Endothelial cell of umbilical vein (primary cell): ENCODE data around the gene CCDC3. TPM values are rescaled to one million over a fixed set of nuclear protein-coding genes. Genes with fewer than 3 reads are reported as not detected.

Experiments used
- BruUV-seq: library from RNA; stranded (reverse); fragments of 400-500 nt; replicated peaks from 2 replicates; lab custom pipeline; 2021; lab: Mats Ljungman, UMichigan
- CTCF ChIA-PET: fragments of 300-600, 350-600 bp; sonication (Branson Sonifier 250); formaldehyde crosslinking; loops from one replicate; lab custom pipeline; 2021; ENCODE audit warnings: antibody characterized with exemption, inconsistent platforms; lab: Charles Lee
- POLR2A ChIA-PET: fragments of 300-600, 350-600 bp; sonication (Branson Sonifier 250); formaldehyde crosslinking; loops from one replicate; lab custom pipeline; 2021; ENCODE audit warnings: antibody characterized with exemption, inconsistent platforms; lab: Charles Lee
- DNase-seq: peaks from one replicate; pipeline ENCODE4 v3.0.0-alpha.2; 2011; ENCODE audit warnings: low read depth, low spot score
- FAIRE-seq: peaks from 2 replicates; lab custom pipeline; 2011; peaks lifted over from hg19 to GRCh38; lab: Jason Lieb, UNC
- H2AFZ ChIP-seq: 2 replicates; pipeline ENCODE4 v1.6.0; 2012; ENCODE audit warnings: low read depth, low read length, control low read depth, inconsistent platforms
- H3K27ac ChIP-seq: 2 replicates; pipeline ENCODE4 v1.5.1; 2011; ENCODE audit warnings: low read depth, mild to moderate bottlenecking, control low read depth, low read length, moderate library complexity; ENCODE audit not compliant: insufficient read depth
- H3K27me3 ChIP-seq, 2 experiments: 2 replicates each; pipeline versions ENCODE4 v1.6.0 to v1.6.1; 2011; ENCODE audit warnings: low read length in 2 of 2, mixed read lengths in 1 of 2; ENCODE audit not compliant: control insufficient read depth in 2 of 2, insufficient read depth in 2 of 2
- H3K36me3 ChIP-seq, 2 experiments: 2 replicates in 1 of 2; 3 replicates in 1 of 2; pipeline ENCODE4 v1.5.1; 2011; ENCODE audit warnings: low read length in 2 of 2, mild to moderate bottlenecking in 1 of 2, moderate library complexity in 1 of 2; ENCODE audit not compliant: control insufficient read depth in 2 of 2, insufficient read depth in 2 of 2; ENCODE audit errors: extremely low read depth in 1 of 2
- H3K4me1 ChIP-seq: 3 replicates; pipeline ENCODE4 v1.5.1; 2011; ENCODE audit warnings: mild to moderate bottlenecking, low read length; ENCODE audit not compliant: control insufficient read depth, insufficient read depth; ENCODE audit errors: extremely low read depth
- H3K4me2 ChIP-seq: 2 replicates; pipeline ENCODE4 v1.6.1; 2011; ENCODE audit warnings: low read length, control low read depth, mixed read lengths; ENCODE audit not compliant: insufficient read depth
- H3K4me3 ChIP-seq, 3 experiments: fragments of 200-600 bp in 1 of 3; sonication (generic), shearing (Covaris generic) in 1 of 3; replicated peaks in 1 of 3; 2 replicates each; pipeline ENCODE4 v1.5.1; 2011 to 2016; ENCODE audit warnings: control low read depth in 3 of 3, low read length in 3 of 3, mild to moderate bottlenecking in 2 of 3, inconsistent platforms in 1 of 3, low read depth in 1 of 3, moderate library complexity in 1 of 3; ENCODE audit not compliant: insufficient read depth in 1 of 3
- H3K79me2 ChIP-seq: 2 replicates; pipeline ENCODE4 v1.6.0; 2012; ENCODE audit warnings: low read length, inconsistent platforms; ENCODE audit not compliant: control insufficient read depth, insufficient read depth
- H3K9ac ChIP-seq: replicated peaks from 2 replicates; pipeline ENCODE3; 2011; ENCODE audit warnings: low read length, control low read depth; ENCODE audit not compliant: insufficient read depth; ENCODE audit errors: extremely low read depth
- H3K9me1 ChIP-seq: replicated peaks from 3 replicates; pipeline ENCODE4 v1.6.0; 2011; ENCODE audit warnings: mild to moderate bottlenecking, low read length; ENCODE audit not compliant: control insufficient read depth, insufficient read depth; ENCODE audit errors: extremely low read depth
- H3K9me3 ChIP-seq: replicated peaks from 2 replicates; pipeline ENCODE4 v1.5.1; 2012; ENCODE audit warnings: low read length, inconsistent platforms; ENCODE audit not compliant: control insufficient read depth, insufficient read depth
- H4K20me1 ChIP-seq: replicated peaks from 2 replicates; pipeline ENCODE3; 2011; ENCODE audit warnings: mild to moderate bottlenecking, low read length; ENCODE audit not compliant: control insufficient read depth, insufficient read depth; ENCODE audit errors: extremely low read depth
- EZH2 ChIP-seq: IDR thresholded peaks from 2 replicates; pipeline ENCODE4 v1.6.1; 2012; ENCODE audit warnings: borderline replicate concordance, low read depth, mild to moderate bottlenecking, moderate library complexity, low read length, inconsistent platforms; ENCODE audit not compliant: severe bottlenecking
- FOS ChIP-seq: IDR thresholded peaks from 2 replicates; pipeline ENCODE4 v1.6.1; 2011; ENCODE audit warnings: mild to moderate bottlenecking, low read length, moderate library complexity, borderline replicate concordance; ENCODE audit not compliant: insufficient read depth
- GATA2 ChIP-seq: IDR thresholded peaks from 2 replicates; pipeline ENCODE4 v1.7.0; 2011; ENCODE audit warnings: low read depth, mild to moderate bottlenecking, moderate library complexity, mixed read lengths, low read length; ENCODE audit not compliant: insufficient read length, insufficient read depth
- JUN ChIP-seq: IDR thresholded peaks from 2 replicates; pipeline ENCODE4 v1.6.1; 2011; ENCODE audit warnings: borderline replicate concordance, low read depth; ENCODE audit not compliant: insufficient read length, insufficient read depth
- MAX ChIP-seq: IDR thresholded peaks from 2 replicates; pipeline ENCODE4 v1.6.1; 2011; ENCODE audit not compliant: insufficient read depth, insufficient read length
- MYC ChIP-seq: IDR thresholded peaks from one replicate; pipeline ENCODE4 v1.6.1; 2011; ENCODE audit warnings: mild to moderate bottlenecking, low read depth, low read length
- POLR2A ChIP-seq: IDR thresholded peaks from 2 replicates; pipeline ENCODE4 v1.6.1; 2012; ENCODE audit warnings: low read depth, mild to moderate bottlenecking, control low read depth, low read length
- POLR2AphosphoS5 ChIP-seq: IDR thresholded peaks from 2 replicates; pipeline ENCODE4 v1.6.1; 2012; ENCODE audit warnings: low read depth, mild to moderate bottlenecking, control low read depth, low read length, moderate library complexity; ENCODE audit not compliant: insufficient read depth
- dilution Hi-C: fragments of 300-500 bp; cut with MboI; formaldehyde crosslinking; loops from one replicate; pipeline ENCODE4 v1.15.0; 2019; ENCODE audit warnings: low sequenced_read_pairs; ENCODE audit not compliant: extremely low pct_ligation_motif_present
- intact Hi-C: fragments of 100-400 bp; cut with micrococcal nuclease; formaldehyde crosslinking; loops from one replicate; pipeline ENCODE4 v1.10.0; 2022
- polyA plus RNA-seq, 4 experiments: library from polyadenylated mRNA; depleted of rRNA in 3 of 4; stranded (reverse) in 3 of 4; unstranded in 1 of 4; fragments of >200 nt; gene quantifications; 2 replicates each; pipeline versions ENCODE4 v1.2.1 to v1.2.3, GENCODE V29; 2011 to 2012; ENCODE audit warnings: missing spikeins in 1 of 4
- total RNA-seq: library from RNA; stranded (reverse); gene quantifications from 2 replicates; pipeline ENCODE4 v1.2.3, GENCODE V29; 2021
- TF ChIP-seq, protein P1 (sequence below), 2 donors: IDR thresholded peaks; 1 replicate in 1 of 2; 2 replicates in 1 of 2; pipeline ENCODE4 v1.5.1; 2011; ENCODE audit warnings: low read length in 2 of 2, mild to moderate bottlenecking in 2 of 2, moderate library complexity in 2 of 2, control low read depth in 1 of 2, inconsistent platforms in 1 of 2, low read depth in 1 of 2; ENCODE audit not compliant: insufficient read depth in 1 of 2; ENCODE audit errors: extremely low read depth in 1 of 2

CCDC3 gene
- total and polyA plus RNA-seq, 2 donors (not counting 3 experiments of a cell fraction or from before 2014, with no cell fraction given) = 0.90 to 1.4 TPM

DNA sequence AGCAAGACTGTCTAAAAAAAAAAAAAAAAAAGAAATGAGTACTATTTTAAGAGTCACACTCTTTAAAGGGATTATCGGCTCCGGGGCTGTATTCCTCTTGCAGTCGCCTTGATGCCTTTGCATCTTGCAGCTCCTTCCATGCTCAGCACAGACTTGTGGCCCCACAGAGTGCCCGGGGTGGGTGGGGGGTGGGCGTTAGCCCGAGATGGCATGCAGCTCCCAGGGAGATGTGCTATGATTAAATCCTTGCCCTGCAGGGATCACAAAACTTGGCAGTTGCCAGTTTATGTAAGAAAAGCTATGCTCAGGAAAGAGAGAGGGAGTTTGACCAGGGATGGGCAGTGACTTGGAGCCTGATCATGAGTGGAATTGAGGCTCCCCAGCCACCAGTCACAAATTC, 81.9 kb downstream of the CCDC3 start:
- no peak overlapping the region for H2AFZ ChIP-seq
- ChIA-PET CTCF (no interaction called here), POLR2A (no interaction called here)
- no peak for TF ChIP-seq POLR2AphosphoS5
- TF ChIP-seq EZH2 = no peak
- no peak for TF ChIP-seq MAX
- TF ChIP-seq GATA2 = no peak
- TF ChIP-seq, protein P1, sequence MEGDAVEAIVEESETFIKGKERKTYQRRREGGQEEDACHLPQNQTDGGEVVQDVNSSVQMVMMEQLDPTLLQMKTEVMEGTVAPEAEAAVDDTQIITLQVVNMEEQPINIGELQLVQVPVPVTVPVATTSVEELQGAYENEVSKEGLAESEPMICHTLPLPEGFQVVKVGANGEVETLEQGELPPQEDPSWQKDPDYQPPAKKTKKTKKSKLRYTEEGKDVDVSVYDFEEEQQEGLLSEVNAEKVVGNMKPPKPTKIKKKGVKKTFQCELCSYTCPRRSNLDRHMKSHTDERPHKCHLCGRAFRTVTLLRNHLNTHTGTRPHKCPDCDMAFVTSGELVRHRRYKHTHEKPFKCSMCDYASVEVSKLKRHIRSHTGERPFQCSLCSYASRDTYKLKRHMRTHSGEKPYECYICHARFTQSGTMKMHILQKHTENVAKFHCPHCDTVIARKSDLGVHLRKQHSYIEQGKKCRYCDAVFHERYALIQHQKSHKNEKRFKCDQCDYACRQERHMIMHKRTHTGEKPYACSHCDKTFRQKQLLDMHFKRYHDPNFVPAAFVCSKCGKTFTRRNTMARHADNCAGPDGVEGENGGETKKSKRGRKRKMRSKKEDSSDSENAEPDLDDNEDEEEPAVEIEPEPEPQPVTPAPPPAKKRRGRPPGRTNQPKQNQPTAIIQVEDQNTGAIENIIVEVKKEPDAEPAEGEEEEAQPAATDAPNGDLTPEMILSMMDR (IDR thresholded peaks at IDR 0.05; ENCODE audit: extremely low read depth in 1 of 2, insufficient read depth in 1 of 2, low read depth in 1 of 2, low read length in 2 of 2) = no peak
- no peak for TF ChIP-seq MYC
- no peak for TF ChIP-seq POLR2A
- TF ChIP-seq JUN = no peak
- TF ChIP-seq FOS = no peak
- intact Hi-C loops = no loop called here
- H3K27me3 ChIP-seq = no peaks in the 10 kb centered on the region
- no peaks in the 10 kb centered on the region for H3K9me1 ChIP-seq
- H3K4me2 ChIP-seq = no peak overlapping the region
- dilution Hi-C loops = no loop called here
- no peak for FAIRE-seq
- no peak for DNase-seq
- no TSS peak for BruUV-seq
- H3K4me1 ChIP-seq = no peaks in the 10 kb centered on the region
- H3K27ac ChIP-seq = no peak overlapping the region
- H3K9ac ChIP-seq = no peak overlapping the region
- H4K20me1 ChIP-seq = no peaks in the 10 kb centered on the region
- no peaks in the 10 kb centered on the region for H3K9me3 ChIP-seq
- no peaks in the 10 kb centered on the region for H3K79me2 ChIP-seq
- H3K36me3 ChIP-seq = no peaks in the 10 kb centered on the region
- no peak overlapping the region for H3K4me3 ChIP-seq
